Measurements from ENCODE around the gene RNF144B.

RNF144B gene

DNA sequence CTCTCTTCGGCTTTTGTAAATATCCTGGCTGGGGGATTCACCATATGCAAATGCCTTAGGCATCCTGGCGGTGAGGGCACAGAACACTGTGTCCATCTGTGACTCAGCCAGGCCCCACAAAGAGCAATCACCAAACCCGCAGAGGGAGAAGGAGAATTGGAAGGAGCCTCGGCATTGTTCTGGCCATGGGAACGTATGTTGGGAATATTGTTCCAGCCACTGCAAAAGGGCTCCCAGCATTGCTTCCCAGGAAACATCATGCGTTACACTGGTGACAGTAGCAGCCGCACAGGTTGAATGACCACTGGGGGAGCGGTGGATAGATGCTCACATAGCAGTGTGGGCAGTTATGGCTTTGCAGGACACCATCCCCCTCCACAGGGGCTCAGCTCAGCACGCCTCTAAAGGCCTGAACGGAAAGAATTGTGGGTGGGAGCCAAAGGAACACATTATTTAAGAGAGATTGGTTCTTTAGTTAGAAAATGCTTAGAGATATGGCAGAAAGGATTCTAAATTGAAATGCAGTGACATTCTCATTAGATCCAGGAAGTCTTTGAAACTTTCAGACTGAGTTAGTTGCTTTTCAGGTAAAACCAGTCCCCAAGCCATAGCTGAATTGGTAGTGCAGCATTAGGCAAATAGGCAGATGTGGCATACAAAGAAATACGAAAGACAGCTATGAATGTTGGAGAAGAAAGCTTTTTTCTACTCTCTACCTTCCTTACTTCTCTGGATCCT lies 104.3 kb downstream of the RNF144B start:
- DNase-seq: no peak

DNA sequence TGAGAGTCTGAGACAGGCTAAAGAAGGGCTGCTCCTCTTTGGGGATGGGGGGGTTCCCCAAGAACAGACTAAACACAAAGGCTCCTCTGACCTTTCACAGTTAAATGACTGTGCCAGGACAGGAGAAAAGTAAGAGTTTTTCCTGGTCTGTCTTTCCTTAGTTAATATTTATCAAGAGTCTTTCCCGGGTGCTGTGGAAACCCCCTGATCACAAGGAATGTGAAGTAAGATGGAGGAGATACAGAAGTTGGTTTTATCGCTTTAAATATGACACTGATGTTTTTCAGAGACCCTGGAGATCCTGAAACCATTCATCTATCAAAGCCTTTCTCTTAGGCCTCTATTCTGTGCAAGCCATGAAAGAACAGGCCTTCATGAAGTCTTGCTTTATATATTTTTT lies 105.8 kb downstream of the RNF144B start:
- no peak for DNase-seq

DNA sequence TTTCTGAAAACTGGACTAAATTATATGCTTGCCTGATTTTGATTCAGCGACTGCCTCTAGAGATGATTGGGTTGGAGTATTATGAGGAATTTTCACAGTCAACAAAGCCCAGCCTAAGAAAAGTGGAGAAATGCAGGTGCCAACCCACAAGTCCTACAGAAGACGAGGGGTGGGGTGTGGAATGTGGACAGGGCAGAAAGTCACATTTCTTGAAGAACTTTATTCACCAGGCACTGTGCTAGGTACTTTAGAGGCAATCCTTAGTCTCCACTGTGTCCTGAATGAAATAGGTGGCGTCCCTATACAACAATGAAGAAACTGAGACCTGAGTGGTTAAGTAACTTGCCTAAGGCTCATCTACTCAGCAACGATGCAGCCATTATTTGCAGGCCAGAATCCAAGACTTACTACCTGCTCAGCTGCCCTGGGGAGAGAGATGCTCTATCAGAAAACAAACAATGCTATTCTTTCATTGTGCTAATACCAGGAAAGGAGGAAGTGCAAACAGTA lies 106.3 kb downstream of the RNF144B start:
- no peak for DNase-seq

DNA sequence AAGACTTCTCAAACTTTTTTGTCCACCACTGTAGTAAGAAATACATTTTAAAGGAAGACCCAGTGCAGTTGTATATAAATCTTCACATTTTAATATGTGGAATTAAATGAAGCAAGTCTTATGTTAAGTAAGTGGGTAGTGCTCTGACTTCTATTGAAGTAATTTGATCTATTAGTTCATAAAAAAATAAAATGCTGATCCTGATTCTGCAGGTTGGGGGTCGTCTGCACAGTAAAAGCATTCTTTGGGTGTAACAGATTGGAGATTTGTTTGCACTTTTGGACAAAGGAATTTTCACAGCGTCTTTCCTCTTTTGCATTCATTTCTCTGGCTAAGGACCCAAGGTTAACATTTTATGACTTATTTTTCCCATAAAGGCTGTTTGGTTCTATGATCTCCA lies 106.8 kb downstream of the RNF144B start:
- no peak for DNase-seq

DNA sequence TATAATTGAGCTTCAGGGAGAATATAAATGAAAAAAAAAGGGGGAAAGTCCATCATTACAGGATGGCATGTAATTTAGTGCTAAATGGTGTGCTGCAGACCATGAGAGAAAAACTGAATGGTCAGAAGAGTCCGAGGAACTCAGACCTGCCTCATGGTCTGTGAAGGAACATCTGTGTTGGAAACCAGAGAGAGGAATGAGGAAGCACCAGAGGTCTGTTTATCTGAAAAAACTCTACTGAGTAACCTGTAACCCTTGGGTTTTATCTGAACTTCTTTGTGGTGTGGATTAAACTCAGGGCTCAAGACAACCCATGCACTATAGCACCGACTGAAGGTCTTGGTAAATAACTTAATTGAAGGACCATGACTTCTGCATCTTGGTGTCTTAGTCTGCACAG lies 108.1 kb downstream of the RNF144B start:
- DNase-seq: no peak

DNA sequence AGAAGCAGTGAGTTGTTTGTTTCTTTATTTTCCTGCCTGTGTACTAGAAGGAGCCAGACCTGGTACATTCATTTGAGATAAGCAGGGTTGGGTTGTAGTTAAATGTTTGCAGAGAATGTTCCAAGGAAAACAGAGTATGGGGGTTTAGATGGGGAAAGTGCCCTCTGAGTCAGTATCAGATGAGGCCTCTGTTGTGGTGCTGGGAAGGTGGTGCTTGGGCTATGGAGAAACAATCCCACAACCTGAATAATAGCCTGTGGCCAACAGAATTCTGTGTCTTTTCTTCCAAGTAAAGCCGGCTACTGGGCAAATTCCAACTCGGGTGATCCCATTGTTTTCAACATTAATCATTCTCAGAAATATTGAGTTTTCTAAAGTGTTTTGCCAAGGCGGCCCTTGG lies 109.3 kb downstream of the RNF144B start:
- no peak for DNase-seq

DNA sequence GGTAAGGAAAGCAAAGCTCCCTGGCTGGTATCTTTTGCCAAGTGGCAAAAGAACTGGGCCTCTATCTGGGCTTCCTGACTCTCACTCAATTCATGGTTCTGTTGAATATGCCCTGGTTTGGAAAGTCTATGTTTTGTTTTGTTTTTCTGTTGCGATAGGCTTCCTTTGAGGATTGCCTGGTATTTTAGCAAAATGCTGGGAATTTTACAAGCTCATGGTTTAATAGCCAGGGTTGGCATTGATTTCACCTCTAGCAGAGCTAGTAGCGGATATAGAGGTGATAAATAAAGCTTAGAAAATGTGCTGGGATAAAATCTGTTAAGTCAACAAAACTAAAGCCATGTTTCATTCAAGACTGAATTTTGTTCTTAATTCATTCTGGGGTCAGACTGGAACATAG lies 109.9 kb downstream of the RNF144B start:
- DNase-seq: no peak

DNA sequence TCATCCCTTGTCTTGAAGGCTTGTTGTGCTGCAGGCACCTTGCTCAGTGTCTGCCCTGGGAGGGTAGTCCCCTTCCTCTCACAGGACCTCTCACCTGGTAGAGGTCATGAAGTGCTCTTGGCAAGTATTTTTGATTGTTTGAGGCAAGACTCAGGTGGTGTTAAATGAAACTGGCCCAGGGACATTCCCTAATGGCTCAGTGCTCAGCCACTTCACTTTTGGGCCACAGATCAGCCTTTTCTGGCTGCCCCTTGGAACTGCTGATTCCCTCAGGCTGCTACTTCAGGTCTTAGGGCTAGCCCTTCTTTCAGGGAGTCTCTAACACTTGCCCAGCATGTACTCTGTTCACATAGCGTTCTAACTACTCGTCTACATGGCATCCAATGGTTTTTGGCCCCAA lies 111.3 kb downstream of the RNF144B start:
- no peak for DNase-seq

DNA sequence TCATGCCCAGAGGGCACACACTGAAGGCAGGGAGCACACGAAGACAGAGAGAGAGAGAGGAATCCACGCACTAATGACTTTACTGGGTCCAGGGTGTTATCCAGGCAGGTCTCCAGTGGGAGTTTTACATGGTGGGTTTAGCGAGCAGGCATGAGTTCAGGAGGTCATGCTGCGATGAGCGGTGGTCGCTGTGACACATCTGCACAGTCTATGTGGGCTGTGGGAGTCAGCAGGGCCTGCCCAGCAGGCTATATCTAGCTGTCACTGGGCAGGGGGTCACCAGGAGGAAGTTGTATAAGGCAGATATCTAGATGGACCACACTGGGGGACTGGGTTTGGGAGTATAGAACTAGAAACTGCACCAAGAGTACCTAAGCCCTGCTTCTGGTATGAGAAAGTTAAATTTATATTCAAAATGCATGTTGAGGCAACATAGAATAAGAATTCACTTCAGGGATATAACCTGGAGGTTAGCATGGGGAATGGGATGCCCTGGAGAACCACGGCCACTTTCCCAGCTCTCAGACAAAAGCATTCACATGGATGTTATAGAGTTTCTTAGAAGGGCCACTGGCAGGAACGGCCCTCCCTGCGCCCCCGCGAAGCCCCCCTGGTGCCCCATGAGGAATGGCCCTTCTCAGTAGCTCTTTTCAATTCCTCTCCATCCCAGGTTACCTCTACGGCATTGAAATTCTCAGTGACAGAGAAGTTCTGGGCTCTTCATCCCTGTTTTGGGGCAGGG lies 113.9 kb downstream of the RNF144B start:
- no peak for DNase-seq

DNA sequence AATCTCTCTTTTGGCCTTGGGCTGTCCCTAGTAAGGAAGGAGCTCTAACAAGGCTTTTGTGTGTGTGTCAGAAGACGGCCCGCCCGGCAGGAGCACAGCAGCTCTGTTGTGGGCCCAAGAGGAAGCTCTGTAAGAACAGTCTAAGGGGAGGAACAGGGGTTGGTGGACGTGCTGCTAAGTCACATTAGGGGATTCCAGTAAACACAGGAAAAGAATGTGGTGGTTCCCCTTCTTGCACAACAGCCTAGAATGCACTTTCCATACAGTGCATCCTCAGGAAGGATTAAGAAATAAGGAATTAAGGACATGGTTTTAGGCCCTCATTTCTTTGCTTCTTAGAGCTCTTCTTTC lies 114.5 kb downstream of the RNF144B start:
- DNase-seq: no peak

DNA sequence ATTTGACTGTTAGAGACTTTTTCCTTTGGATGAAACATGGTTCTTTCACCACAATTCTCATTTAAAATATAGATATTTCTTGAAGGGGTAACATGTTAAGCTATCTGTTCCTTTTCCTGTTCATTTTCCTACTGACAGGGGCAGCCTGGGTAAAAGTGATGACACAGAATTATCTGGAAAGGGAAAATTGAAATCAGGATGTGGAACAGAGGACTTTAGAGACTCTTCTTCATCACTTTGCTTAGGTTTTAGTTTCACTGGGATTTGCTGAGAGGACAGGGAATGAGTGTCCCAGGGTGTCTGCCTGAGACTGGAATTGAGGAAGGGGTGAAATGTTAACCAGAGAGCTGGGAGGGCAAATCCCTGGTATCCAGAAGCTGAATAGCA lies 116.0 kb downstream of the RNF144B start:
- DNase-seq: no peak

DNA sequence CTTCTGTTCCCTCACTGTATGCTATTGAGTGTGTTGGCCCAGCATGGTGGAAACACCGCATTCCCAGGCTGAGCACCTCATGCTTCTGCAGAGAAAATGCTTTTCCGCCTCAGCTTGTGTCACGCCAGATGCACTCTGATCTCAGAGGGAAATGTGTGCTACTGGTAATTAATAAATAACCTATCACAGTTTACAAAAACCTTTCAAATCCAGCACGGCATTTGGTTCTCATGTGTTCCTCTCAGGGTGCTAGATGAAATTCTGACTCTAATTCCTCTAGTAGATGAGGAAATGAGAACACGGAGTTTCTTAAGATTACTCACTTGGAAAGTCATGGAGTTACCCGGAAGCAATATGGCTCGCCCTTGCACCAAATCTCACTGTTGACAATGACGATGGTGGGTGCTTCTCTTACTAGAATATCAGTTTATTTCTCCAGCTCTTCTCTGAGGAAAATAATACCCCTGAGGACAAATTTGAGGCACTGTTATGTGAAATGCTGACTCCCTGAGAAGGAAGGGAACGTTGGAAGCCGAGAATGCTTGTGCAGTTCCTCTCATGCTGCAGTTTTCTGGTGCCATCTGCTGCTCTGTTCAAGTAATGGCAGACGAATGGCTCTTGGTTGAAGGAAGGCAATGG lies 116.6 kb downstream of the RNF144B start:
- DNase-seq: peak; percentile 67

DNA sequence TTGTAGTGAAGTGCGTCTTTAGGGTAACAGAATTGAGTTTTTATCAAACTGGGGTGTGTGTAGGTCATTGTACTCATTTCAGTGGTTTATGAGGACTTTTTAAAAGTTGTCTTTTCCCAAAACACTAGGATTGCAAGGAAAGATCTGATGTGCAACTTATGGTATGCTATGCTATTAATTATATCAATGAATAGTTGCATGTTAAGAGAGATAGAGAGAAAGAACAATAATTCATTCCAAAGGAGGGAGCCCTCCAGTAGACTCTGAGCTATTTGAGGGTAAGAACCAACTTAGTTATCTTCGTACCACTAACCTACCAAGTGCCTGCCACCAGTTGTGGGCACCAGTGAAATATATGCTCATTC lies 117.1 kb downstream of the RNF144B start:
- DNase-seq: no peak

DNA sequence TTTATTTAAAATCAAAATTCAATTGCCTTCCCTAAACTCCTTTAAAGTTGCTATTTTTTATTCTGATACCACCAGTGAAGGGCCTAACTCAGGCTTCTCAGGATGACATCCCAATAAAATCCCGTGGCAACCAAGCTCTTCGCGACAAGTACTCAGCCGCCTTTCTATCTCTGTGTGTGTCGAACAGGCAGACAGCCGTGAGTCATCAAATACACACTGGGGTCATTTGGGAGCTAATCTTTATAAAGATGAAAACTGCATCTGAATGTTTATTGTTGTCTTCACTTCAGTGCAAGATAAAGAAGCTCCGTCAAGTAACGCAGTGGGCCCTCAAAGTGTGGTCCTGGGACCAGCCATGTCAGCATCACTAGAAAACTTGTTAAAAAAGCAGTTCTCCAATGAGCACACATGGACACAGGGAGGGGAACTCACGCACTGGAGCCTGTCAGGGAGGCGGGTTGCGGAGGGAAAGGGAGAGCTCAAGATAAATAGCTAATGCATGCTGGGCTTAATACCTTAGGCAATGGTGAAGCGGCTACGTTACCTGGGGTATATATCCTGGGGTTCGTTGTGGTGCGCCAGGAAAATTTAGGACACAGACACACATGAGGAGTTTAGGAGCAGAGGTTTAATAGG lies 119.3 kb downstream of the RNF144B start:
- peak; percentile 77 for DNase-seq

DNA sequence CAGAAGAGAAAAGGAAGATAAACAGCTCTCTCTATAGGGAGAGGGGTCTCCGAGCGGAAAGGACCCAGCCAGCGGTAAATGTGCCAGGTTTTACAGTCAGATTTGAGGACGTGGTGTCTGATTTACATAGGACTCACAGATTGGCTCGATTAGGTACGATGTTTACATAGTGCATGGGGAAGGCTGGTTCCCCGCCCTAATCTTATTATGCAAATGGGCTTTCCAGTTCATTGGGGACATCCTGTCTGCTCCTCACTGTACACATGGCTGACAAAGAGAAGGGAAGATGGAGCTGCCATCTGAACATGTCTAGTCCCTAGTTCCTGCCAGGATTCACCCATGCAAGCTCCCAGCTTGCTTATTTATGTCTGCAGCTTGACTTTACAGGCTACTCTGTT lies 119.9 kb downstream of the RNF144B start:
- DNase-seq: peak; percentile 94

DNA sequence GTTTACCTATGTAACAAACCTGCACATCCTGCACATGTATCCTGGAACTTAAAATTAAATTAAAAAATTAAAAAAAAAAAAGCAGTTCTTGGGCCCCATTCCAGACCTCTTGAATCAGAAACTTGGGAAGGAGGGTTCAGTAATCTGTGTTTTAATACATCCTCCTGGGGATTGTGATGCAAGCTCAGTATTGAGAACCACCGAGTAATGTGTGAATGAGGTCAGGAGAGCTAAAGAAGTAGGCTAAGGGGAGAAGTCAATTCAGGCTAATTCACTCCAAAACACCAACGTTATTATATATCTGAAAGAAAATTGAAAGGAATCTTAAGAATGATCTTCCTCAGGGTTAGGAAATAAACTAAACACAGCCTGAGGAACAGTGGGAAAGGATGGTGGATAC lies 120.4 kb downstream of the RNF144B start:
- no peak for DNase-seq

DNA sequence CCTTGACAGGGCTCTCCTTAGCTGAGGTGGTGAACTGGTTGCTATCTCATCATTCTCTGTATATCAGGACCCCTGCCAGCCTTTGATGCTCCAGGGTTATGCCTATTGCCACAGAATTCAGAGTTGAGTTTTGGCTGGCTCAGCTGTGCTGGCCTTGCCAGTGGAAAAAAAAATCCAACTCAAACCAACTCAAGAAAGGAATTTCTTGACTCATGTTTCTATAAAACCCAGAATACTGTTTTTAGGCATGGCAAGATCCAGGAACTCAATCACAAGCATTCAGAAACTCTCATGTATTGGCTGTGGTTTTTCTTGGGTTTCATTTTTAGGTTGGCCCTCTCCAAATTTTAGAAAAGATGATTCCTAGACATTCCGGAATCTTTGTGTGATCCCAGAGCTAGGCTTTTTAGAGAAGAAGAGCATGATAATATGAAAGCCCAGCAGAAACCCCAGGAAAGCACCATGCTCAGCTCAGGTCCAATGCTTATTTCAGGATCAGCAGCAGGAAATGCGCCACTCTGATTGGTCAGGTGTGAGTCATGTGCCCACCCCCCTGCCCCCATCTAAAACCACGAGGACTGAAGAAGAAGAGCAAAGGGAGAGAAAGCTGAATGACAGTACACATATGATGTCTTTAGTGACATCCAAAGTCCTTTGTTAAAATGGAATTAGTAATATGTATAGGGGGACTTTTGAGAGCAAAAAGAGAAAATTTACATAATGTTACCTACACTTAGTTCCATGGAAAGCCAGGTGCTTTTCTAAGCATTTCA lies 122.9 kb downstream of the RNF144B start:
- DNase-seq: no peak

DNA sequence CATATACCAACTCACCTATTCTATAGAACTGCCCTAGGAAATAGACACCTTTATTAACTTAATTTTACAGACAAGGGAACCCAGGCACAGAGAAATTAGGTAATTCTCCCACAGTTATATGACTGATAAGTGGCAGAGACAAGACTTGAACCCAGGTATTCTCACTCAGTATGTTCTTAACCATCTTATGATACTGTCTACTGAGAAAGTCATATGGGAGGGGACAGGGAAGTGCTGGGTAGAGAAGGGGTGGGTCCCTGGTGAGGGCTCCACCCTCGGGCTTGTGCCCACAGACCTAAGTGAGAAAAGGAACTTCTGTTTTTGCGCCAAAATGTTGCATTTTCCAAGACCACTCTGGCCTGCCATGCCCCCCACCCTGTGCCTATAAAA lies 123.5 kb downstream of the RNF144B start:
- DNase-seq: no peak

DNA sequence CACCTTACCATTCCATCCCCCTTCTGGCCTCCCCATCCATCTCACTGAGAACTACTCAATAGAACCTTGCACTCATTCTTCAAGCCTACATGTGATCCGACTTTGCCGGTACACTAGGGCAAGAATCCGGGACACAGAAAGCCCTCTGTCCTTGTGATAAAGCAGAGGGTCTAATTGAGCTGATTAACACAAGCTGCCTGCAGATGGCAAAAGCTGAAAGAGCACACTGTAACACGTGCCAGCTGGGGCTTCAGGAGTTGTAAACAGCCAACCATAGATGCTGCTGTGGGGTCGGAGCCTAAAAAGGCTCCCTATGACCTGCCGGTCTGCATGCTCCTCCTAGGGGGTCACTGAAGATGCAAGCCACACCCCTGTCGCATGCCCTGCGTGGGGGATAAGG lies 124.1 kb downstream of the RNF144B start:
- DNase-seq: no peak

DNA sequence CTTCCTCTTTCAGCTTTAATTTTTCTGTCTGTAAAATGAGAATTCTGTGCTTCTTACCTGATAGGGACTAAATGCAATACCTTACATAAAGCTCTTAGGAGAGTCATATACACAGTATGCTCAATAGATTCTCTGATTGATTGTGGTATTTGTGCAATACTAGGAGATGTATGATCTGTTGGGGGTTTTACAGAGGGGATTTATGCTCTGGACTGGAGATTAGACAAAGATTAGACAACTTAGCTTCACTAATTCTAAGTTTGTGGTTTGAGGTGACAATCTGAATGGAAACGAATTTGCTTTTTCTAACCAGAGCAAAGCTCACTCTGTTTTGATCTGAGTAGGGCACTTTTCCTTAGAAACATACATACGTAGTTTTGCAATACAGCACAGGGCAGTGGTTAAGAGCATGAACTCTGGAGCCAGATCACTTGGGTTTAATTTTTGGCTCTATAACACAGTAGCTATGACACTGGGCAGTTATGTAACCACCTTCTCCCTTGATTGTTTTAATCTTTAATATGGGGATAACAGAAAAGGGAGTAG lies 126.2 kb downstream of the RNF144B start:
- DNase-seq: no peak

DNA sequence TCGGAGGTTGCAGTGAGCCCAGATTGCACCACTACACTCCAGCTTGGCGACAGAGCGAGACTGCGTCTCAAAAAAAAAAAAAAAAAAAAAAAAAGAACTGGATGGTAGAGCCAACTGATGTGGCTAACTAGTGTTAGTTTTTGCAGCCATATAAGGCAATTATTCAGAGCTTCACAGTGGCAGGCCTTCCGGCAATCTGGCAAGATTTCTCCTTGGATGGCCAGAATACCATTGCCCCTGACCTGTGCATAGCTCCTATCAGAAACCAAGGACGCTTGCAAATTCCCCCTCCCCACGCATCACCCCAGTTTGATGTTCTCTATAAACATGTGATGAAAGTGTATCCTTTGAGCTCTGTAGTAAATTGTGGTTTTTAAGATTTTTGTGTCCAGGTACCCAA lies 127.0 kb downstream of the RNF144B start:
- DNase-seq: no peak

DNA sequence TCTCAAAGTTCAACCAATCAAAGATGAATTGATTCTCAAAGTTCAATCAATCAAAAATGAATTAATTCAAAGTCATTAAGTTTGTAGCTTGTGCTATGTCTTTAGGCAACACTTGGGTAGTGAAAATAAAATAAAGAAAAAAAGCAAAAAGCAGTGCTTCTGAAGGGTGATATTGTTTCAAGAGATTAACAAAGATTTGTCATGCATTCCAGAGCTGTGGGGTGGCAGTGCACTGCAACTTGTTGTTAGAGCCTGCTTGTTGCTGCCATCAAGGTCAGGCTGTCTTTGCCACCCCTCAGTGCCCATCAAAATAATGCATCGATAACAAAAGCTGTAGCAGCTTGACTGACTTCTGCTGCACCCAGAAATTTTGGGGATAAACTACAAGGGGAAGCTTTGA lies 128.6 kb downstream of the RNF144B start:
- DNase-seq: no peak

Data from NCI-H146 (cell line).